ENCODE data around the gene PDIA2. TPM values are rescaled to one million over a fixed set of nuclear protein-coding genes. Genes with fewer than 3 reads are reported as not detected.

PDIA2 gene
- total RNA-seq, 1 experiment from 2014 or later: 0.29 TPM

- no peak for DNase-seq (ENCODE audit: low read depth)
Observed at GRCh38 chr16:297832-298231, 14.9 kb downstream of the PDIA2 start.

- DNase-seq (ENCODE audit: low read depth): no peak
Observed at GRCh38 chr16:301235-301634, 18.3 kb downstream of the PDIA2 start.

- DNase-seq (ENCODE audit: low read depth): no peak
Observed at GRCh38 chr16:301950-302349, 19.0 kb downstream of the PDIA2 start.

- no peak for DNase-seq (ENCODE audit: low read depth)
Observed at GRCh38 chr16:303760-304505, 21.0 kb downstream of the PDIA2 start.

- peak; percentile 51 for DNase-seq (ENCODE audit: low read depth)
Observed at GRCh38 chr16:305916-306626, 23.1 kb downstream of the PDIA2 start.

GRCh38 chr16:306911-307370, 24.0 kb downstream of the PDIA2 start:
- no peak for DNase-seq (ENCODE audit: low read depth)

GRCh38 chr16:307691-308312, 24.8 kb downstream of the PDIA2 start:
- no peak for DNase-seq (ENCODE audit: low read depth)

GRCh38 chr16:309476-309875, 26.5 kb downstream of the PDIA2 start:
- no peak for DNase-seq (ENCODE audit: low read depth)

GRCh38 chr16:311725-312124, 28.8 kb downstream of the PDIA2 start:
- DNase-seq (ENCODE audit: low read depth): no peak

GRCh38 chr16:314351-314750, 31.4 kb downstream of the PDIA2 start:
- DNase-seq (ENCODE audit: low read depth): no peak

GRCh38 chr16:314795-315299, 31.9 kb downstream of the PDIA2 start:
- DNase-seq (ENCODE audit: low read depth): no peak

- no peak for DNase-seq (ENCODE audit: low read depth)
Observed at GRCh38 chr16:316741-317464, 33.9 kb downstream of the PDIA2 start.

- no peak for DNase-seq (ENCODE audit: low read depth)
Observed at GRCh38 chr16:317583-317982, 34.6 kb downstream of the PDIA2 start.

- no peak for DNase-seq (ENCODE audit: low read depth)
Observed at GRCh38 chr16:318628-319027, 35.7 kb downstream of the PDIA2 start.

GRCh38 chr16:320206-320605, 37.2 kb downstream of the PDIA2 start:
- no peak for DNase-seq (ENCODE audit: low read depth)

- DNase-seq (ENCODE audit: low read depth): no peak
Observed at GRCh38 chr16:321532-321931, 38.6 kb downstream of the PDIA2 start.

GRCh38 chr16:322476-323143, 39.6 kb downstream of the PDIA2 start:
- DNase-seq (ENCODE audit: low read depth): no peak

GRCh38 chr16:324201-324450, 41.2 kb downstream of the PDIA2 start:
- DNase-seq (ENCODE audit: low read depth): no peak

- DNase-seq (ENCODE audit: low read depth): no peak
Observed at GRCh38 chr16:324451-325334, 41.7 kb downstream of the PDIA2 start.

- DNase-seq (ENCODE audit: low read depth): no peak
Observed at GRCh38 chr16:325375-326145, 42.6 kb downstream of the PDIA2 start.
